Naive thymus-derived CD4-positive, alpha-beta T cell (primary cell): Measurements from ENCODE around the gene PARD6B. TPM values are rescaled to one million over a fixed set of nuclear protein-coding genes. Genes with fewer than 3 reads are reported as not detected.

Experiments
- ATAC-seq: fragments of 150-1000 bp; cut with Tn5 transposase; 2 replicates; pipeline ENCODE4 v1.10.0; 2021; ENCODE audit warnings: mild to moderate bottlenecking, moderate library complexity
- CTCF ChIA-PET: fragments of 350-600 bp; sonication (Branson Sonifier 250); formaldehyde crosslinking; loops from one replicate; lab custom pipeline; 2021; ENCODE audit warnings: antibody characterized with exemption; lab: Charles Lee
- POLR2A ChIA-PET: fragments of 350-600 bp; sonication (Branson Sonifier 250); formaldehyde crosslinking; loops from one replicate; lab custom pipeline; 2021; ENCODE audit warnings: antibody characterized with exemption, inconsistent platforms; lab: Charles Lee
- DNase-seq, 9 donors: peaks; one replicate each; pipeline versions ENCODE4 v3.0.0 to v3.0.0-alpha.2; 2020 to 2022; ENCODE audit warnings: mixed read lengths in 1 of 9
- H3K27ac ChIP-seq: one replicate; pipeline ENCODE4 v1.7.0; 2013; ENCODE audit warnings: mild to moderate bottlenecking, low read depth, low read length, moderate library complexity
- H3K27me3 ChIP-seq, 2 donors: one replicate each; pipeline ENCODE4 v1.7.0; 2013; ENCODE audit warnings: low read length in 2 of 2, mild to moderate bottlenecking in 2 of 2, moderate library complexity in 2 of 2; ENCODE audit not compliant: control insufficient read depth in 2 of 2, insufficient read depth in 2 of 2
- H3K36me3 ChIP-seq, 3 experiments: 1 replicate in 2 of 3; 2 replicates in 1 of 3; pipeline ENCODE4 v1.7.0; 2013; ENCODE audit warnings: low read length in 3 of 3, mild to moderate bottlenecking in 3 of 3, moderate library complexity in 1 of 3; ENCODE audit not compliant: insufficient read depth in 3 of 3, control insufficient read depth in 2 of 3
- H3K4me1 ChIP-seq, 2 donors: one replicate each; pipeline ENCODE4 v1.7.0; 2013; ENCODE audit warnings: low read length in 2 of 2, mild to moderate bottlenecking in 2 of 2, moderate library complexity in 1 of 2; ENCODE audit not compliant: control insufficient read depth in 2 of 2, insufficient read depth in 2 of 2
- H3K4me3 ChIP-seq: 2 replicates; pipeline ENCODE4 v1.7.0; 2013; ENCODE audit warnings: mild to moderate bottlenecking, low read length
- H3K9me3 ChIP-seq, 3 experiments: 1 replicate in 2 of 3; 2 replicates in 1 of 3; pipeline ENCODE4 v1.7.0; 2013; ENCODE audit warnings: low read length in 3 of 3; ENCODE audit not compliant: control insufficient read depth in 2 of 3
- H3K27ac Mint-ChIP-seq, 9 donors: one replicate each; pipeline ENCODE4 v1.8.0; 2020 to 2022; ENCODE audit warnings: mixed read lengths in 9 of 9, mild to moderate bottlenecking in 8 of 9, moderate library complexity in 5 of 9, inconsistent platforms in 2 of 9
- H3K27me3 Mint-ChIP-seq, 5 donors: one replicate each; pipeline ENCODE4 v1.8.0; 2021 to 2022; ENCODE audit warnings: mixed read lengths in 5 of 5, mild to moderate bottlenecking in 1 of 5
- H3K36me3 Mint-ChIP-seq, 5 donors: one replicate each; pipeline ENCODE4 v1.8.0; 2020 to 2022; ENCODE audit warnings: mixed read lengths in 5 of 5, mild to moderate bottlenecking in 3 of 5, inconsistent platforms in 1 of 5
- H3K4me1 Mint-ChIP-seq, 7 donors: one replicate each; pipeline ENCODE4 v1.8.0; 2020 to 2022; ENCODE audit warnings: mixed read lengths in 7 of 7, mild to moderate bottlenecking in 3 of 7, inconsistent platforms in 1 of 7
- H3K4me3 Mint-ChIP-seq, 10 donors: one replicate each; pipeline ENCODE4 v1.8.0; 2020 to 2022; ENCODE audit warnings: mild to moderate bottlenecking in 10 of 10, mixed read lengths in 10 of 10, moderate library complexity in 6 of 10, inconsistent platforms in 2 of 10
- H3K9me3 Mint-ChIP-seq, 11 donors: one replicate each; pipeline ENCODE4 v1.8.0; 2020 to 2022; ENCODE audit warnings: mixed read lengths in 11 of 11, mild to moderate bottlenecking in 4 of 11, inconsistent platforms in 1 of 11, moderate library complexity in 1 of 11
- intact Hi-C, 2 donors: fragments of 100-400 bp; cut with micrococcal nuclease; formaldehyde crosslinking; loops; one replicate each; pipeline ENCODE4 v1.15.1; 2023
- polyA plus RNA-seq, 2 donors: library from polyadenylated mRNA; unstranded; fragments of 300-500 nt; fragmentation: Illumina TruSeq; gene quantifications; one replicate each; pipeline ENCODE4 v1.2.3, GENCODE V29; 2021
- total RNA-seq, 6 experiments: library from RNA in 5 of 6; stranded (reverse) in 5 of 6; gene quantifications; 1 replicate in 5 of 6; 2 replicates in 1 of 6; pipeline ENCODE4 v1.2.3 and lab custom pipeline; 2021 to 2026

Gene PARD6B
- total and polyA plus RNA-seq, 7 experiments from 2014 or later = 0.60 to 10.8 (median 5.5) TPM

DNA sequence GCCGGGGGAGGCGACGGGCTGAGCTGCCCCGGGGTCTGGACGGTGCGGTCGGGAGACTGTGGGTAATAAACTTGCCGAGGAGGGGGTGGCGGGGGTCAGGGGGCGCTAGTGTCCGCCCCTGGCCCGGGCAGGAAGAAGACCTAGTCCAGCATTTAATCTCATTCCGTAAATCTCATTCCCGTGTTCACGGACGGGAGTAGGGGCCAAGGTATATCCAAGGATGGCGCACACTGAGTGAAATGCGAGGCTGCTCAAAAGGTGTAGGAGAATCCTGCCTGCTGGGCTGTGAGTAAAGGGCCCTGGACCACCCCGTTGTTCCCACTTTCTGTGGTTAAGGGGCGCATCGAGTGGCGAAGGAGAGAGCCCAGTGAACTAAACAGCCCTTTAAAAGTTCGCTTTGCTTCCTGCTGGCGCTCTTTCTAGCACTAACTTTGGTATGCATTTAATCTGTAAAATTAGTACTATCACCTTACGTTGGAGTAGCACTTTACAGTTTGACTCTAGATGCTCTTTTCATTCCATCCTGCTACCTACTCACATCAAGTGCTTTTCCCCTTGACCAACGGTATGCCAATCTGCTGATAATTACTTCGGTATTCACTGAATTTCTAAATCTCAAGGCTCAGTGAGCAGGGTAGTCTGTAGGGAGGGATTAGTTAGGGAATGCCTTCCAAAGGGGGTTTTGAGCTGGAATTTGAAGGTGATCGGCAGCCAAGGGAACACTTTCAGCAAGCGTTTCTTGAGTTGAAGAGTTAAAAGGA is 730 bp downstream of the PARD6B start:
- Mint-ChIP-seq H3K27ac (peak overlapping the region; percentile 51 to 95 (median 81)), H3K27me3 (peaks cover 0 to 3% (median 0%) of the 10 kb centered on the region in 5 donors), H3K36me3 (peaks cover 0 to 1% (median 0%) of the 10 kb centered on the region in 5 donors), H3K4me1 (peaks cover 23 to 50% (median 38%) of the 10 kb centered on the region in 7 donors), H3K4me3 (peak overlapping the region; percentile 79 to 94 (median 88)), H3K9me3 (no peaks in the 10 kb centered on the region)
- POLR2A ChIA-PET = interaction anchor here (0.6 to 1.4 kb wide), 3 partner anchors 62 to 554 kb away, joined by 3 to 5 read pairs (median 3); no protein-coding TSS in a partner anchor
- DNase-seq (peak in 3 of 9 donors; percentile 2 to 21 (median 10)), ATAC-seq (no peak)
- Histone ChIP-seq H3K4me3 (peak overlapping the region; percentile 69), H3K4me1 (peaks cover 9 to 14% of the 10 kb centered on the region in 2 donors), H3K36me3 (no peaks in the 10 kb centered on the region), H3K27me3 (no peaks in the 10 kb centered on the region), H3K27ac (peak overlapping the region; percentile 80), H3K9me3 (no peaks in the 10 kb centered on the region)
- intact Hi-C loops = loop anchor here (1.0 to 5.0 kb wide), 16 partner anchors 15 to 795 kb away; partner anchors contain the start of genes DPM1 (in 2 of the 2), MOCS3 (in 2 of the 2), PTPN1 (in 2 of the 2) and ADNP (in 1 of the 2)
- CTCF ChIA-PET = no interaction called here

DNA sequence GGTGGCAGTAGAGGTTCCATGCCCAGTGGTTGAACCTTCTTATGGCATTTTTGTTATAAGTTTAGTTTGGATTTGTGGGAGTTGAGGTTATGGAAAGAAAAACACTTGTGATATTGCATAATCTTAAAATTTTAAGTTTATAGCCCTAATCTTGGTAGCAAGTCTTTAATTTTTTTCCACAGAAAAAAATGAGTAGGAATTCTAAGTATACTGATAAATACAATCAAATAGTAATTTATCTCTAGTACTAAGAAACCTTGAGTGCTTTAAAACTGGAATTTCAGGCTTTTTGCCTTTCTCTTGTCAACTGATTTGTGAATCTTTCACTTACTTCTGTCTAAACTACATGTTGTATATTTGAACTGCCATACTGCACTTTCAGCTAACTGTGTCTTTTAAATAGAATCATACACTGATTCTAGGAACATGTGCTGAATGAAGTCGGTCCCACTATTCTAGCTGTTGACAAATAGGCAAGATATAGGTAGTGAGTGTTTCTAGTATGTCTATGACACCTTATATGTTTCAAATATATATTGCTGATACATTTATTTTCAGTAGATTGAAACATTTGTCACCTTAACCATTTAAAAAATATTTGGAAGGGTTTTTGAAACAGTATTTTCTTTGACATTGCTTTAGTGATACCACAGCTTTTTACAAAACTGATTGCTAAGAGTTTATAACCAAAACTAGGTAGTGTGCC is 2.4 kb downstream of the PARD6B start:
- peaks cover 0 to 6% (median 1%) of the 10 kb centered on the region in 5 donors for H3K36me3 Mint-ChIP-seq
- no peaks in the 10 kb centered on the region for H3K27me3 ChIP-seq
- POLR2A ChIA-PET = interaction anchor here (0.7 kb wide), 1 partner anchor 57 kb away, joined by 3 read pairs; no protein-coding TSS in a partner anchor
- peaks cover 26 to 51% (median 41%) of the 10 kb centered on the region in 7 donors for H3K4me1 Mint-ChIP-seq
- H3K27me3 Mint-ChIP-seq = peaks cover 0 to 3% (median 0%) of the 10 kb centered on the region in 5 donors
- CTCF ChIA-PET = interaction anchor here (0.7 to 1.2 kb wide), 2 partner anchors 16 to 105 kb away, joined by 3 to 4 read pairs; no protein-coding TSS in a partner anchor
- ATAC-seq (no peak), DNase-seq (no peak)
- intact Hi-C loops = loop anchor here (2.0 to 5.0 kb wide), 2 partner anchors 13 to 796 kb away; partner anchors contain the start of gene RNF114 (in 1 of the 2)
- H3K27ac Mint-ChIP-seq = no peak overlapping the region
- H3K4me3 ChIP-seq = no peak overlapping the region
- no peak overlapping the region for H3K27ac ChIP-seq
- H3K9me3 Mint-ChIP-seq = no peaks in the 10 kb centered on the region
- H3K4me3 Mint-ChIP-seq = peak overlapping the region in 4 of 10 donors; percentile 32 to 94 (median 65)
- H3K36me3 ChIP-seq = no peaks in the 10 kb centered on the region
- no peaks in the 10 kb centered on the region for H3K9me3 ChIP-seq
- peaks cover 9 to 14% of the 10 kb centered on the region in 2 donors for H3K4me1 ChIP-seq

DNA sequence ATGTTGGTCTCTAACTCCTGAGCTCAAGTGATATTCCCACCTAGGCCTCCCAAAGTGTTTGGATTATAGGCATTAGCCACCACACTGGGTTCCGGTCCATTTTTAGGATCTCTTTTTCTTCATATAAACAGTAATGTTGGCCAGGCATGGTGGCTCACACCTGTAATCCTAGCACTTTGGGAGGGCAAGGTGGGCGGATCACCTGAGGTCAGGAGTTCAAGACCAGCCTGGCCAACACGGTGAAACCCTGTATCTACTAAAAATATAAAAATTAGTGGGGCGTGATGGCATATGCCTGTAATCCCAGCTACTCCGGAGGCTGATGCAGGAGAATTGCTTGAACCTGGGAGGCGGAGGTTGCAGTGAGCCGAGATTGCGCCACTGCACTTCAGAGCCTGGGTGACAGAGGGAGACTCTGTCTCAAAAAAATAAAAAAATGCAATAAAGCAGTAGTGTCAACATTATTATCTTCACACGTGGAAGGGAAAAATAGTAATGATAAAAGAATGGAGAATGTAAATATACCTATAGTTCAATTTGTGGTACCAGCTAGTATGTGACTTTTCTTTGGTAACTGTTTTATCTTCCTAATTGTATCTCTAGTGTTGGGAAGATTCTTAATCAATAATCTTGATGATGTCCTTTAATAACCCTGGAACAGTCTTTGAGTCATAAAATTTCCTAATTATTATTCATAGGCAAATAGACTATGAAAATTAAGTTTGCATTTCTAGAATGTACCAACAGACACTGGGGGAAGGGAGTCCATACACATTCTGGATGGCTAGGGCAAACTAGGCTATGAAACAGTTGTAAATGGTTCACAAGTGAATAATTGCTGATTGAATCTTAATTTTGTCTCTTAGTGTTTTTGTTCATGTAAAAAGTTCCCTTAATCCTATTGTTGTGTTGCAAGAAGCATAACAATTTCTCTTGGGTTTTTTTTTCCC is 3.6 kb downstream of the PARD6B start:
- intact Hi-C loops = loop anchor here in 1 of 2 donors (5.0 kb wide), 1 partner anchor 798 kb away; the partner anchor contains the start of gene RNF114
- Mint-ChIP-seq H3K4me1 (peaks cover 31 to 58% (median 46%) of the 10 kb centered on the region in 7 donors), H3K4me3 (peak overlapping the region in 1 of 10 donors; percentile 16), H3K27ac (no peak overlapping the region), H3K9me3 (no peaks in the 10 kb centered on the region), H3K27me3 (peaks cover 0 to 3% (median 0%) of the 10 kb centered on the region in 5 donors), H3K36me3 (peaks cover 0 to 12% (median 3%) of the 10 kb centered on the region in 5 donors)
- Histone ChIP-seq H3K4me3 (no peak overlapping the region), H3K4me1 (peaks cover 9 to 14% of the 10 kb centered on the region in 2 donors), H3K27ac (no peak overlapping the region), H3K9me3 (no peaks in the 10 kb centered on the region), H3K36me3 (no peaks in the 10 kb centered on the region), H3K27me3 (no peaks in the 10 kb centered on the region)
- ATAC-seq = no peak
- CTCF ChIA-PET = interaction anchor here (0.7 to 1.2 kb wide), 2 partner anchors 15 to 59 kb away, joined by 3 to 4 read pairs; no protein-coding TSS in a partner anchor
- no peak for DNase-seq
- POLR2A ChIA-PET = no interaction called here

GRCh38 chr20:50735813-50736212 is 4.4 kb downstream of the PARD6B start:
- Histone ChIP-seq H3K4me3 (no peak overlapping the region), H3K36me3 (no peaks in the 10 kb centered on the region), H3K27ac (no peak overlapping the region), H3K9me3 (no peaks in the 10 kb centered on the region), H3K27me3 (no peaks in the 10 kb centered on the region), H3K4me1 (peaks cover 9 to 10% of the 10 kb centered on the region in 2 donors)
- H3K27me3 Mint-ChIP-seq = peaks cover 0 to 3% (median 0%) of the 10 kb centered on the region in 5 donors
- ChIA-PET CTCF (interaction anchor here (0.7 kb wide), 1 partner anchor 58 kb away, joined by 3 read pairs; no protein-coding TSS in a partner anchor), POLR2A (no interaction called here)
- peak overlapping the region in 1 of 10 donors; percentile 34 for H3K4me3 Mint-ChIP-seq
- DNase-seq (no peak), ATAC-seq (no peak)
- peak overlapping the region in 1 of 9 donors; percentile 13 for H3K27ac Mint-ChIP-seq
- peaks cover 0 to 14% (median 3%) of the 10 kb centered on the region in 5 donors for H3K36me3 Mint-ChIP-seq
- intact Hi-C loops = no loop called here
- H3K4me1 Mint-ChIP-seq = peaks cover 26 to 56% (median 48%) of the 10 kb centered on the region in 7 donors
- no peaks in the 10 kb centered on the region for H3K9me3 Mint-ChIP-seq

- no peaks in the 10 kb centered on the region for H3K9me3 Mint-ChIP-seq
- Histone ChIP-seq H3K36me3 (peaks cover 0 to 5% (median 0%) of the 10 kb centered on the region in 3 experiments), H3K4me1 (peaks cover 5% of the 10 kb centered on the region in 2 donors), H3K9me3 (no peaks in the 10 kb centered on the region), H3K4me3 (no peak overlapping the region), H3K27me3 (no peaks in the 10 kb centered on the region), H3K27ac (no peak overlapping the region)
- peak overlapping the region in 1 of 9 donors; percentile 8 for H3K27ac Mint-ChIP-seq
- peaks cover 0 to 21% (median 4%) of the 10 kb centered on the region in 5 donors for H3K36me3 Mint-ChIP-seq
- no peak for ATAC-seq
- peaks cover 26 to 57% (median 49%) of the 10 kb centered on the region in 7 donors for H3K4me1 Mint-ChIP-seq
- intact Hi-C loops = no loop called here
- H3K4me3 Mint-ChIP-seq = no peak overlapping the region
- CTCF ChIA-PET = no interaction called here
- no peak for DNase-seq
- POLR2A ChIA-PET = interaction anchor here (0.5 to 0.6 kb wide), 2 partner anchors 172 to 187 kb away, joined by 3 read pairs; no protein-coding TSS in a partner anchor
- no peaks in the 10 kb centered on the region for H3K27me3 Mint-ChIP-seq
Measured at GRCh38 chr20:50737352-50737751, 6.0 kb downstream of the PARD6B start.
